Fibroblast of mammary gland (primary cell): ENCODE results near the gene B3GNT4.
"Not testable (repeated sequence)": the region's sequence is repeated elsewhere in the genome, so short reads cannot be mapped to it uniquely, and the experiment has no call there.

Experiments used
- DNase-seq: peaks from one replicate; pipeline ENCODE4 v3.0.0-alpha.2; 2010; ENCODE audit warnings: low read depth
- H3K4me3 ChIP-seq: 2 replicates; pipeline ENCODE4 v1.5.1; 2011; ENCODE audit warnings: low read depth, mild to moderate bottlenecking, low read length, moderate library complexity; ENCODE audit not compliant: control insufficient read depth
- TF ChIP-seq, protein P1 (sequence below): conservative IDR thresholded peaks from 2 replicates; pipeline ENCODE4 v1.5.1; 2011; ENCODE audit warnings: low read depth, low read length, inconsistent platforms; ENCODE audit not compliant: control insufficient read depth, insufficient read depth

Gene B3GNT4

GRCh38 chr12:122166422-122167349 lies 36.8 kb upstream of the B3GNT4 start:
- H3K4me3 ChIP-seq = no peak overlapping the region
- DNase-seq = no peak
- TF ChIP-seq, protein P1, sequence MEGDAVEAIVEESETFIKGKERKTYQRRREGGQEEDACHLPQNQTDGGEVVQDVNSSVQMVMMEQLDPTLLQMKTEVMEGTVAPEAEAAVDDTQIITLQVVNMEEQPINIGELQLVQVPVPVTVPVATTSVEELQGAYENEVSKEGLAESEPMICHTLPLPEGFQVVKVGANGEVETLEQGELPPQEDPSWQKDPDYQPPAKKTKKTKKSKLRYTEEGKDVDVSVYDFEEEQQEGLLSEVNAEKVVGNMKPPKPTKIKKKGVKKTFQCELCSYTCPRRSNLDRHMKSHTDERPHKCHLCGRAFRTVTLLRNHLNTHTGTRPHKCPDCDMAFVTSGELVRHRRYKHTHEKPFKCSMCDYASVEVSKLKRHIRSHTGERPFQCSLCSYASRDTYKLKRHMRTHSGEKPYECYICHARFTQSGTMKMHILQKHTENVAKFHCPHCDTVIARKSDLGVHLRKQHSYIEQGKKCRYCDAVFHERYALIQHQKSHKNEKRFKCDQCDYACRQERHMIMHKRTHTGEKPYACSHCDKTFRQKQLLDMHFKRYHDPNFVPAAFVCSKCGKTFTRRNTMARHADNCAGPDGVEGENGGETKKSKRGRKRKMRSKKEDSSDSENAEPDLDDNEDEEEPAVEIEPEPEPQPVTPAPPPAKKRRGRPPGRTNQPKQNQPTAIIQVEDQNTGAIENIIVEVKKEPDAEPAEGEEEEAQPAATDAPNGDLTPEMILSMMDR = no peak

- DNase-seq = no peak
- H3K4me3 ChIP-seq = no peak overlapping the region
- TF ChIP-seq, protein P1 = no peak
Measured at GRCh38 chr12:122167356-122167925, 36.1 kb upstream of the B3GNT4 start.

DNA sequence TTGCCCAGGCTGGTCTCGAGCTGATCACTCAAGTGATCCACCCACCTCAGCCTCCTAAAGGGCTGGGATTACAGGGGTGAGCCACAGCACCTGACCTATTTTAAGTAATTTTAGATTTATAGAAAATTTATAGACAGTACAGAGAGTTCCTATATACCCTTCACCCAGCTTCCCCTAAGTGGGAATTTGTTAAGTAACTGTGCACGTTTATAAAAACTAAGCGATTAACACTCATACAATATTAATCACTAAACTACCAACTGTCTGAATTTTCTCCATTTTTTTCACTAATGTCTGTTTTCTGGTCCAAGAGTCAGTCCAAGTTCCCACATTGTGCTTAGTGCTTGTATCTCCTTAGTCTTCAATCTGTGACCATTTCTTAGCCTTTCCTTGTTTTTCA lies 35.0 kb upstream of the B3GNT4 start:
- no peak overlapping the region for H3K4me3 ChIP-seq
- no peak for DNase-seq
- TF ChIP-seq, protein P1 = no peak

- DNase-seq = no peak
- H3K4me3 ChIP-seq = no peak overlapping the region
- TF ChIP-seq, protein P1 = no peak
Measured at GRCh38 chr12:122171399-122171798, 32.1 kb upstream of the B3GNT4 start.

DNA sequence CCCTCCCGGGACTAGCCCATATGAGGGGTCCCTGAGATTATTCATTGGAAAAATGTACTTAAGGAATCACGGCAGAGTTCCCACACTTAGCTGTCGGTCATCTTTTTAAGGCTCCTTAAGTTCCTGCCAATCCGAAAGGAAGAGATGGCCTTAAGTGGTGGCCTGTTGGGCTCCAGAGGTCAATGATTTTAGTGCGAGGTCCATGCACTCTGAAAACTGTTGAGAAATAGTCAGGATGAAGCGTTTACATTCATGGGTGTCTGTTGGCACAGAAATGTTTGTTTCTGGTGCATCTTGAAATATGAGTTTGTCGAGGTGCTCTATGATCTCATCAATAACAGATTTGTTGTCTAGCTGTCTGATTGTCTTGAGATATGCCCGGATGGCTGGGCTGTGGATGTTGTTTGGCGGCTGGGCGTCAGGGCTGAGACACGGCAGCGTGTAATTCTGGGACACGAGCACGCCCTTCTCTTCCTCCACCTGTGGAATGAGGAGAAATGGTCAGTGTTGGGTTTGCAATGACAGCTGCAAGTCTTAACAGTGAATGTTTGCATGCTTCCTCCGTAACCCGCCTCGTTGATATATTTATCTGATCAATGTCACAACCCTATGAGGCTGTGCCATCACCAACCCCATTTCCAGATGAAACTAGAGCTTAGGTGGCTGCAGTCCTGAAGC lies 31.1 kb upstream of the B3GNT4 start:
- no peak for DNase-seq
- H3K4me3 ChIP-seq = no peak overlapping the region
- TF ChIP-seq, protein P1 = no peak

GRCh38 chr12:122174155-122174845 lies 29.2 kb upstream of the B3GNT4 start, which contains the start of gene IL31:
Gene IL31, minus strand, starts transcription at chr12:122174221. Its CDS starts 49 bp downstream, at chr12:122174172.
- no peak for DNase-seq
- H3K4me3 ChIP-seq = no peak within 1 kb of the TSS
- TF ChIP-seq, protein P1 = no peak

GRCh38 chr12:122176473-122176872 lies 27.0 kb upstream of the B3GNT4 start:
- DNase-seq = peak; percentile 33

More at GRCh38 chr12:122176473-122176872, 27.0 kb upstream of the B3GNT4 start:
- not testable (repeated sequence) for H3K4me3 ChIP-seq
